ENCODE measurements around the gene RMRP.

Gene RMRP

DNA sequence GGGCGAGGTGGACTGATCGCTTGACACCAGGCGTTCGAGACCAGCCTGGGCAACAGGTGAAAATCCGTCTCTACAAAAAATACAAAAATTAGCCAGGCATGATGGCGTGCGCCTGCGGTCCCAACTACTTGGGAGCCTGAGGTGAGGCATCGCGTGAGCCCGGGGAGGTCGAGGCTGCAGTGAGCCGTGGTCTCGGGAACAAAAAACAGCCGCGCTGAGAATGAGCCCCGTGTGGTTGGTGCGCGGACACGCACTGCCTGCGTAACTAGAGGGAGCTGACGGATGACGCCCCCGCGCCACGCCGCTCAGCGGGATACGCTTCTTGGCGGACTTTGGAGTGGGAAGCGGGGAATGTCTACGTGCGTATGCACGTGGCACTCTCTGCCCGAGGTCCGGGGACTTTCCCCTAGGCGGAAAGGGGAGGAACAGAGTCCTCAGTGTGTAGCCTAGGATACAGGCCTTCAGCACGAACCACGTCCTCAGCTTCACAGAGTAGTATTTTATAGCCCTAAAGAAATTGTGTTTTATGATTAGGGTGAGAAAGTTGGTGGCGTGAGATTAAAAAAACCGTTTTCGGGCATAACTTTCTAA is at the start of gene RMRP:
Gene RMRP, minus strand, starts transcription at position 474 of the 591 bp plus-strand sequence.
- peak; percentile 98 for DNase-seq (ENCODE audit: low read depth)

GRCh38 chr9:35706951-35707350 is 49.1 kb upstream of the RMRP start:
- DNase-seq (ENCODE audit: low read depth), result no peak

- DNase-seq (ENCODE audit: low read depth), result no peak
Measured at GRCh38 chr9:35705836-35706430, 48.1 kb upstream of the RMRP start.

GRCh38 chr9:35705372-35705771 is 47.6 kb upstream of the RMRP start:
- DNase-seq (ENCODE audit: low read depth), result no peak

GRCh38 chr9:35703906-35704672 is 46.3 kb upstream of the RMRP start:
- DNase-seq (ENCODE audit: low read depth), result no peak

- DNase-seq (ENCODE audit: low read depth), result no peak
Measured at GRCh38 chr9:35702696-35703095, 44.9 kb upstream of the RMRP start.

GRCh38 chr9:35700942-35701341 is 43.1 kb upstream of the RMRP start:
- no peak for DNase-seq (ENCODE audit: low read depth)

DNA sequence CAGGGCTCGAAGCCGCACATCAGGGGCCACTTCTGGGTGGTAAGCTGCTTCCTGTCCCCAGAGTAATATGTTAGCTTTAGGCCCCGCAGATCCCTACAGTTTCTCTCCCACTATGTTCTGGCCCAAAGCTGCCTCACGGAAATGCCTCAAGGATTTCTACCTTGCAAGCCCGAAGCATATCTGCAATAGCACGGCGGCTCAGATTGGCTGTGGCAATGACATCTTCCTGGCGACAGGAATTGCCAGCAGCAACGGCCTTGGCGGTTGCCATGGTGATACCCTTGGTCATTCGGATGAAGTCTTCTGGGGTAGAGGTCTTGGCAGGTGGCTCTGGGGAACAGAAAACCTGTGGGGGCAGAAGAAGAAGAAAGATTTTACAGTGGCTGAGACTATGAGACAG is 42.2 kb upstream of the RMRP start:
- DNase-seq (ENCODE audit: low read depth), result no peak

- no peak for DNase-seq (ENCODE audit: low read depth)
Measured at GRCh38 chr9:35698231-35698630, 40.4 kb upstream of the RMRP start.

GRCh38 chr9:35697486-35697885 is 39.7 kb upstream of the RMRP start:
- DNase-seq (ENCODE audit: low read depth), result no peak

DNA sequence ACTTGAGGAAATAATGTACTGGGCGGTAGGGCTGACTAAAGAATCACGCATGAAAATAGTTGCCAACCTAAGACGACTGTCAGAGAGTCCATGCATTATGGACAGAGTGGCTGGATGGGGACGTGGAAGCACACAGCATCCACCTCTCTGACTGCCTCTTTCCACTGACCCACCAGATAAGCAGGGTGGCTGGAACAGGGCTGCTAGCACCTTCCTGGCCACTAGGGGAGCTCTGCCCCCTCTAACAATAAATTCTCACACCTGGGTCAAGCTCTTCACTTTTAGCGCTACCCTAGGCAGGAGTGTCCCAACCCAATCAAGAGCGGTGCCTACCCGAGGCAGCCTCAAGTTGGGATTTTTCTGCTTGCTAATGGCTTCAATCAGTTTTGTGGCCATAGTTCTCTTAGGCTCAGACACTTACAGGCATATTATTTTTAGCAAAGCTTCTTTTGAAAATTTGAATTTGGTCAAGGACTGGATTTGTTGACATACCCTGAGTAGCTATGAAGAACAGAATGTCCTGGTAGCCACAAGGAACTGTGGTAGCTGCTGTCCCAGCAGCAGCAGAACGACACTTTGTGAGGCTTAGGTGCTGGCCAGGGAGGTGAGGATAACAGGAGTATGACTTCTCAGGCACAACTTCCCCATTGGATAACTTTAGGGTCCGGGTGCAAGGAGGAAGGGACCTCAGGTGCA is 38.8 kb upstream of the RMRP start:
- DNase-seq (ENCODE audit: low read depth), result peak; percentile 31

DNA sequence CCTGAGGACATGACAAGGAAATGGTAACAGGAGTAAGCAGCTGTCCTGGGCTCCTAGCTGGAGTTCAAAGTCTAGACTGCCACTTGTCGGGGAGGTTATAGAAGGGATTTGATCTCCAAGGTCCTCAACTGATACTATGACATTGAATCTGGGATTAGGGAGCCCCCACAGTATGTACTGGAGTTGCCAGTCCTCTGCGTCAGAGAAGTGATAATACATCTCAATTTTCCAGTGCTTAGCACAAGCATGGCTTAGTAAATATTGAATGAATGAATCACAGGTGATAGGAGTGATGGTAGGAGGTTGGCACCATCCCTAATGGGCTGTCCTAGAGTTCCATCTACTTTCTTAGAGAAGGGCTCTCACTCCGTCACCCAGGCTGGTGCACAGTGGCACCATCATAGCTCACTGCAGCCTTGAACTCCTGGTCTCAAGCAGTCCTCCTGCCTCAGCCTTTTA is 38.2 kb upstream of the RMRP start:
- DNase-seq (ENCODE audit: low read depth), result no peak

- DNase-seq (ENCODE audit: low read depth), result no peak
Measured at GRCh38 chr9:35691757-35692301, 34.0 kb upstream of the RMRP start.

DNA sequence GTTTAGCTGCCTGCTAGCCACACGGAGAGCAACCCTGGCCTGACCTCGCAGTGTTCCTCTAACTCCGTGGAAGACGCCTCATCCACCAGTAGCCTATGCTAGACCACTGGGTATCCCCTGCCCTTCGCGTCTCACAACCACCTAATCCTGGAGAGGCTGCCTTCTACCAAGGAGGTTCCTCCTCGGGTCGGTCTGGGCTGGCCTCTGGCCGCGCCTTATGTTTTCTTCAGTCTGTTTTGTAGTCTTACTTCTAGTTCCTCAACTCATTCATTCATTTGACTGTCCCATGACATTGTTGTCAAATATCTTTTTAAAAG is 33.5 kb upstream of the RMRP start:
- DNase-seq (ENCODE audit: low read depth), result no peak

DNA sequence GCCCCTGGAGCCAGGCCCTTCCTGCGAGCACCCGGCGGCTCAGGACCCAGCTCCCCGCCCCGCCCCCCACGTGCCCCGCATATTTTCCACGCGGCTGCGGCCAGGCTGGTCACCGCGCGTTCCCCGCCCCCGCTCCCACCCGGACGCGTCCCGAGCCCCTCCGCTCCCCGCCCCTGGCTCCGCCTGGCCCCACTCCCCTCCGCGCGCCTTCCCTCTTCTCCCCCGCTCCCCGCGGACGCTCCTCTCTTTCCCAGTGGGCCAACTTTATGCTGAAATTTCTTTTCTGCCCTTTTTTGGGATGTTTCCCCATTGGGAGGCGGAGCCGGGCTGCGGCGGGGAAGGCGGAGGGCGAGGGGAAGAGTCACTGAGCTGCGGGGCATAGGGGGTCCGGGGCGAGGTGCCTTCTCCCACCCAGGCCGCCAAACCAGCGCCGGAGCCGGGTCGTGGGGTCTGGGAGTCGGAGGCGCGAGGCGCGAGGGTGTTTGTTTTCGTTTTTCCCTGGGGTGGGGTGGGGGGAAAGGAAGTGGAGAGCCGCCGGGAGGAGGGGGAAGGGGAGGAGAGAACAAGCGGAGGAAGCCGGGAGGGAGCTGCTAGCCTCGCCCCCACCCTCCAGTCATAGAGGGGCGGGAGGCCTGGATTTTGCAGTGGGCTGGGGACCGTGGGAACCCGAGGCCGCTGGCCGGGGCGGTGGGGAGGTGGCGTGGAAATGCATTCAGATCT is 33.0 kb upstream of the RMRP start:
- DNase-seq (ENCODE audit: low read depth), result peak; percentile 52

DNA sequence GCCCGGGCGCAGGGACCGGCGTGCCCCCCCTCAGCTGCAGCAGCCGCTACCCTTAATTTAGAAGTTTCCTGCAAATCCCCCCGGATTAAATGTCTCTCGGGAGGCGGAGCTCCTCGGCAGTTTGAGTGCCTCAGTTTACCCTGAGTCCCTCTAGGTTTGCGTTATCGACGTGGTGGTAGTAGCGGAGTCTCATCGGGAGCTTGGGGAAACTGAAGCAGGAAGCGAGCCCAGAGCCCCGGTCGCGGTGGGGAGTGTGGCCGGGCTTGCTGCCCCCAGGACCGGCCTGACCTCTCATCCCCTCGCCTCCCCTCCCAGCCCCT is 32.4 kb upstream of the RMRP start:
- no peak for DNase-seq (ENCODE audit: low read depth)

DNA sequence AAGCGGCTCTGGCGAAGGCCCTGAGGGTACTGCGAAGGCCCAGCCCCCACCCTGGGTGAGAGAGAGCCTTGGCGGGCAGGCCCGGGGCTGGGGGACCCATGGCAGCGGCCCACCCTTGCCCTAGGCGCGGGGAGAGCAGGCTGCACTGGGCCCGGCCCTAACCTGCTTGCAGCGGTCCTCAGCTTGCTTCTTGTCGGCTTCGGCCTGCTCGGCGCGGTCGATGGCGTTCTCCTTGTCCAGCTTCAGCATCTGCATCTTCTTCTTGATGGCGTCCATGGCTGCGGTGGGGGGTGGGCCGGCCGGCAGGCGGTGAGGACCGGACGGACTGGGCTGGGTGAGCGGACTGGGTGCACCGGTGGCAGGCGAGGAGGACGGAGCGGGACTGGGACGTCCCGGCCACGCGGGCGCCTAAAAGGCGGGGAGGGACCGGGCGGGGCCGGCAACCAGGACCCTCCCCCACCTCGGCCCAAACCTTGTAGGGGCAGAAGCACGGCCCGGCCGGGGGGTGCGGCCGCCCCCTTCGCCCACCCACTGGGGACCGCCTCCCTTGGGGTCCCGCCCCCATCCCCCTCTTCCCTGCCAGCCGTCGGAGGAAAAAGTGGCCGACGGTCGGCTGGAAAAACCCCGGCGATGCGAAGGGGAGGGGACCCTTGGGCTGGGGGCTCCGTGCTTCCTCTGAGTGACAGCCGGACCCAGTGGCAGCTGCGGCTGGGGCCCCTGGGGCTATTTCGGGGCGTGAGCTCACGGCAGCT is 31.9 kb upstream of the RMRP start, which contains the start of gene TPM2:
Gene TPM2, minus strand, starts transcription at position 384 of the 752 bp plus-strand sequence. Its CDS starts 108 bp downstream, at position 276.
- no peak for DNase-seq (ENCODE audit: low read depth)

- no peak for DNase-seq (ENCODE audit: low read depth)
Measured at GRCh38 chr9:35688558-35689541, 31.0 kb upstream of the RMRP start.

GRCh38 chr9:35687972-35688557 is 30.2 kb upstream of the RMRP start:
- DNase-seq (ENCODE audit: low read depth), result no peak

DNA sequence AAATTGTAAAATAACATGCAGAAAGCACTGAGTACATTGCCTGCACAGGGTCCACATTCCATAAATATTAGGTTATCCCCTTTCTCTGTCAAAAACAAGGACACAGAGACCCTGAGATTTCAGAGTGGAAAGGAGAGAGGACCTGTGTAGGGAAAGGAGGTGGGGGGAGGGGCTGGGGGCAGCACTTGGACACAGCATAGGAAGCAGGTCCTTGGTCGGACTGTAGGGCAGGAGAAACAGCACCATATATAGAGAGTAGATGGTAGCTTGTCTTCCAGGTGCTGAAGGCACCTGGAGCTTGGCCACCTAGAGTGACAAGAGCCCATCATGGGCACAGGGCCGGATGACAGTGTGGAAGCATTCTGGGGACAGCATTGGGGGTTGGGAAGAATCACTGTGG is 29.5 kb upstream of the RMRP start:
- DNase-seq (ENCODE audit: low read depth), result no peak
